GM10266 (cell line): ENCODE results near the gene KNSTRN.

Experiments
- DNase-seq: peaks from one replicate; pipeline ENCODE4 v3.0.0; 2012; ENCODE audit errors: extremely low spot score
- CTCF ChIP-seq: IDR thresholded peaks from 2 replicates; pipeline ENCODE4 v1.5.1; 2012; ENCODE audit warnings: mild to moderate bottlenecking, low read depth; ENCODE audit not compliant: control insufficient read depth, insufficient read depth; ENCODE audit errors: missing control alignments

KNSTRN gene

GRCh38 chr15:40382580-40383456 lies at the start of gene KNSTRN:
Gene KNSTRN (plus strand): TSS chr15:40382721. CDS start chr15:40382836, 115 bp downstream.
- DNase-seq: peak; percentile 95
- no peak for TF ChIP-seq CTCF

GRCh38 chr15:40333922-40334492 lies 48.5 kb upstream of the KNSTRN start:
- DNase-seq: no peak
- TF ChIP-seq CTCF: no peak

GRCh38 chr15:40334541-40334940 lies 48.0 kb upstream of the KNSTRN start:
- DNase-seq: no peak
- no peak for TF ChIP-seq CTCF

GRCh38 chr15:40334941-40335795 lies 47.4 kb upstream of the KNSTRN start:
- DNase-seq: no peak
- no peak for TF ChIP-seq CTCF

GRCh38 chr15:40335938-40336743 lies 46.4 kb upstream of the KNSTRN start:
- DNase-seq: no peak
- TF ChIP-seq CTCF: no peak

- peak; percentile 72 for DNase-seq
- TF ChIP-seq CTCF: peak; percentile 66
Observed at GRCh38 chr15:40336744-40337122, 45.8 kb upstream of the KNSTRN start.
